GM10847 (cell line): ENCODE results near the gene ZMYM5.

Experiments
- POLR2A ChIP-seq: IDR thresholded peaks from 2 replicates; pipeline ENCODE4 v1.6.1; 2011; ENCODE audit not compliant: insufficient read length; ENCODE audit errors: extremely low read depth

ZMYM5 gene

GRCh38 chr13:19863323-19864023 lies at the start of gene ZMYM5:
Gene ZMYM5, minus strand, starts transcription at chr13:19863649. Its CDS starts 11,469 bp downstream, at chr13:19852180.
- peak; percentile 85 for TF ChIP-seq POLR2A

GRCh38 chr13:19910336-19911072 lies 47.1 kb upstream of the ZMYM5 start:
- TF ChIP-seq POLR2A: no peak

GRCh38 chr13:19908350-19908986 lies 45.0 kb upstream of the ZMYM5 start:
- TF ChIP-seq POLR2A: no peak

- no peak for TF ChIP-seq POLR2A
These were observed 26.6 kb upstream of the ZMYM5 start for GRCh38 chr13:19890030-19890429.

DNA sequence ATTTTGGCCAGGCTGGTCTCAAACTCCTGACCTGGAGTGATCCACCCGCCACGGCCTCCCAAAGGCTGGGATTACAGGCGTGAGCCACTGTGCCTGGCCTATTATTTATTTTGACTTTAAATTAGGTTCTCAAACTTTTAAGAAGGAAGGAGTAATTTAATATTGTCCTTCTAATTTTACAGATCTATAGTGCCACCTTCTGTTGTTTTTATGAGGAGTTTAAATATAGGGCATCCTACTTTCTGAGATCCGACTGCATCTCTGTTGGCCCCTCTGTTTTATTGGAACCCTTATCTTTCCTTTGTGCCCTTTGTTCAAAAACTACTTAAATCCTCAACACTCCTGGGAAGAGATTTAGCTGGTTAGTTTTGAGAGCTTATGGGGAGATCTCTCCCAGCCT lies 25.4 kb upstream of the ZMYM5 start:
- no peak for TF ChIP-seq POLR2A

DNA sequence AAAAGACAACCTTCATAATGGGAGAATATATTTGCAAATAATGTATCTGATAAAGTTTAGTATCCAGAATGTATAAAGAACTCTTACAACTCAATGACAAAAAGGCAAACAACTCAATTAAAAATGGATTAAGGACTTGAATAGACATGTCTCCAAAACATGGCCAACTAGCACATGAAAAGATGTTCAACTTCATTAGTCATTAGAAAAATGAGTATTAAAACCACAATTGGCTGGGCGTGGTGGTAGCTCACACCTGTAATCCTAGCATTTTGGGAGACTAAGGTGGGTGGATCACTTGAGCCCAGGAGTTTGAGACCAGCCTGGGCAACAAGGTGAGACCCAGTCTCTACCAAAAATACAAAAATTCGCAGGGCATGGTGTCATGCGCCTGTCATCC lies 18.8 kb upstream of the ZMYM5 start:
- no peak for TF ChIP-seq POLR2A

- no peak for TF ChIP-seq POLR2A
These were observed 18.2 kb upstream of the ZMYM5 start for GRCh38 chr13:19881641-19882040.

DNA sequence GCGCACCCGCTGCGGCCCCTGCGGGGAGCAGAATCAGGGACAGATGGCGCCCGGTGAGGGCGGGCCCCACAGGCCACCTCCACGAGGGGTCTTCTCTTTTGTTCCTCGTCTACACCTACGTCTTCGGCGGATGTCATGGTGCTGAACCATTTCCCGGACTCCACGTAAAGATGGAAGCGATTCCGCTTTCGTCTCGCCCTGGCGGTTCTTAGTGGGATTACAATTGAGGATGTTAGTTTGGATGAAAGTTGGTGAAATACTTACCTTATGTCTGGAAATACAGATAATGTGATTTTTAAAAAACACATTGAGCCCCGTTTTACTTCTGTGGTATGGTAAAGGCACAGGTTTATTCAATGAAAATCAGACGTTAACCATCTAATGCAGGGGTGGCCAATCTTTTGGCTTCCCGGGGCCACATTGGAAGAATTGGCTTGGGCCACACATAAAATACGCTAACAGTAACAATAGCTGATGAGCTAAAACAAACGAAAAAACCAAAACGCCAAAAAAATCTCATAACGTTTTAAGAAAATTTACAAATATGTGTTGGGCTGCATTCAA lies 1.4 kb upstream of the ZMYM5 start:
- TF ChIP-seq POLR2A: no peak

- peak; percentile 37 for TF ChIP-seq POLR2A
These were observed 736 bp upstream of the ZMYM5 start for GRCh38 chr13:19864024-19864745.

GRCh38 chr13:19862481-19863313 lies 752 bp downstream of the ZMYM5 start:
- TF ChIP-seq POLR2A: no peak

DNA sequence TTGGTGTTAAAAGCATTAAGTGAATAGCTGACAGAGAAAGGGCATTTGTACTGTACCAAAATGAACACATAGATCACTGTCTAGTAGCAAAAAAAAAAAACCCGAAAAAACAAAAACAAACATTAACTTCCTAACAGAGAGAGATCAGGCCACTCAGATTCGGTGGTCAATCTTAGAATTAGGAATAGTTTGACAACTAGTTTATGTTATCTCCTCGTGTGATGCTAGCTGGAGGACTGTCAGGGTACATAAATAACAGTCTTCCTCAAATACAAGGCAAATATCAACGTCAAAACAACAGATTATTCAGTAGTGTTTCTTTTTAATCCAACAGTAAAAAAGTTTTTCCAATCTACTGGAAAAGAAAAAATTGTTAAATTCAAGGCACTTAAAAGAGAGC lies 1.7 kb downstream of the ZMYM5 start:
- TF ChIP-seq POLR2A: no peak

GRCh38 chr13:19860884-19861655 lies 2.4 kb downstream of the ZMYM5 start:
- TF ChIP-seq POLR2A: no peak

- no peak for TF ChIP-seq POLR2A
These were observed 10.7 kb downstream of the ZMYM5 start for GRCh38 chr13:19852766-19853165.

DNA sequence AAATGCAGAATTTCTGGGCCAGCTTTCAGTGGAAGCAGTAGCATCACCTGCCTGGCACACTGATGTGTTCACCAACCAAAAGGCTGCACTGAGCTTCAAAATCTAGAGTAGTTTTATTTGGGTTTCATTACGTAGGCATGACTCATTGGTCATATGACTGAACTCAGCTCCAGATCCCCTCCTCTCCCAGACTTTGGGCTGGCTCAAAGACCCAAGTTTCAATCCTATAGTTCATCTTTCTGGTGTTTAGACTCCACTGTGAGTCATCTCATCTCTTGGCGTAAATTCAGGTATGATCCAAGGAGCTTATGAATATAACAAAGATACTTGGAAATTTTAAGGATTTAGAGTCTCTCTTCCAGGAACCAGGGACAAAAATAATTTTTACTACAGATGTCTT lies 17.7 kb downstream of the ZMYM5 start:
- no peak for TF ChIP-seq POLR2A
